NCI-H460 (cell line): ENCODE results near the gene MCCD1. TPM values are rescaled to one million over a fixed set of nuclear protein-coding genes. Genes with fewer than 3 reads are reported as not detected.
A peak's percentile ranks its signal among the peaks of the same experiment; 100 is the strongest.
"Not testable (repeated sequence)": the region's sequence is repeated elsewhere in the genome, so short reads cannot be mapped to it uniquely, and the experiment has no call there.

Experiments
- DNase-seq: peaks from one replicate; pipeline ENCODE4 v3.0.0-alpha.2; 2016; ENCODE audit warnings: low read depth; ENCODE audit errors: extremely low read depth
- polyA plus RNA-seq: library from polyadenylated mRNA; depleted of rRNA; stranded (reverse); fragments of >200 nt; gene quantifications from 2 replicates; pipeline ENCODE4 v1.2.3, GENCODE V29; 2014; cell fraction: nucleus; rRNA removed
- total RNA-seq: library from RNA; depleted of rRNA; stranded (reverse); fragments of >200 nt; shearing (Covaris generic); gene quantifications from 2 replicates; pipeline ENCODE4 v1.2.3, GENCODE V29; 2014; rRNA removed

MCCD1 gene
- total RNA-seq, result not detected in 2 replicates
- not detected in 2 replicates for polyA plus RNA-seq

- no peak for DNase-seq
Measured at GRCh38 chr6:31528821-31529328, at the start of gene MCCD1. Gene MCCD1, plus strand, starts transcription at chr6:31528962. Its CDS starts 53 bp downstream, at chr6:31529015.

- DNase-seq, result no peak
Measured at GRCh38 chr6:31479151-31479932, 49.4 kb upstream of the MCCD1 start.

- no peak for DNase-seq
Measured at GRCh38 chr6:31479933-31480535, 48.7 kb upstream of the MCCD1 start.

DNA sequence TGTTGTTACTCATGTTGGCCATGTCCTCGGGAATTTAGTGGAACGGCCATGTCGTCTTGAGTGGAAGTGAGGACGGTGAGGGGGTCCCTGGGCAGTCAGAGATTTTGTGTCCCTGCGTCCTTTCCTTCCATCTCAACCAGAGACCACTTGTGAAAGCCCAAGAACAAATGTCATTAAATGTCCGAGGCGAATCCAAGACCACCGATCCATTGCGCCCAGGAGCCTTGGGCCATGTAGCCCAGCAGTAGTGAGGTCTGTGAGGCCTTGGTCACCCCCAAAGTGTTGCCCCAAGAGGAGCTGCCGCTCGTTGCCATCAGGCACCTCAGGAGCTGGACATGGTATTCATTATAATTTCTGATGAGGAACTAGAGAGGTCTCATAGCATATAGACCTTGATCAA lies 48.2 kb upstream of the MCCD1 start:
- no peak for DNase-seq

- no peak for DNase-seq
Measured at GRCh38 chr6:31483392-31483791, 45.4 kb upstream of the MCCD1 start.

DNA sequence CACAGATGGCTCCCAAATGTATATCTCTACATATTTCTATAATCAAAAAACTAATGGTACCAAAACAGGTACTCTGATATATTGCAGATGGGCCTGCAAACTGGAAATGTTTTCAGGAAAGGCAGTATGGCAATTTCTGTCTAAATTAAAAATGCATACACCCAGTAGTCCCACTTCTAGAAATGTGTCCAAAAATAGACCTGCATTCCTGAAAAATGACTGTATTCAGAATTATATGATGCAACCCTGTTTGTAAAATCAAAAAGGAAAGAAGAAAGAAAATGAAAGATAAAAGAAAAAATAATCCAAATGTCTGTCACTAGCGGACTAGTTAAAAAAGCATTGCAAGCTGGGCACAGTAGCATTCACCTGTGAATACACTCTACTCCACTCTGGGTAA lies 43.7 kb upstream of the MCCD1 start:
- DNase-seq, result no peak

DNA sequence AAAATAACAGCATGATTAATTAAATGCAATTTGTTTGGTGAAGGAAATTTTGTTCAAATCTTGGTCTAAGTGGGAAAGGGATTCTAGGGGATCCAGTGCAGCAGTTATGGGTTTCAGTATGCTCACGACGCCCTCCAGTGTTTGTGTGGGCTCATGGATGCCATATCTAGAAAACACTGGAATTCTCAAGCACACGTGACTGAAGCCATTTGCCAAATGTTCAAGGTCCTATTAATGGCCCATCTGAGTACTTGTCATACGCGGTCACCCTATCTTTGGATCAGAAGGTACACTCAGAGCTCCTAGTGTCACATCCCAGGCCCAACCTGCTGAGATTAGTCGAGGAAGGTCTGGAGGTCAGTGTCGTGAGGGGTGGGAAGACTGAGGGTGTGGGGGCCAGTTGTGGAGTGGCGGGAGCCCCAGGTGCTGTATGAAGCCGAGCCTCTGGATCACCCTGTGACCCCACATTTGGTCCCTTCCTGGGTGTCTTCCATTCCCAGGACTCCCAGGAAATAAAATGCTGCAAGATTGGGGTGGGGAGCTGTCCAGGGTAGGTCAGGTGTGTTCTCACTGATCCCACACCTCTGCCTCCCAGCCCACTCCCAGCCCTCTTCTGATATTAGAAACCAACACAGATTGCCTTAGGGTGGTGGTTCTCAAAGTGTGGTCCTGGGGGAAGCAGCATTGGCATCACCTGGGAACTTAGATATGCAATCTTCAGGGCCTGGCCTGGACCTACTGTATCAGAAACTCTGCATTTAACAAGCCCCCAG lies 42.5 kb upstream of the MCCD1 start:
- not testable (repeated sequence) for DNase-seq

DNA sequence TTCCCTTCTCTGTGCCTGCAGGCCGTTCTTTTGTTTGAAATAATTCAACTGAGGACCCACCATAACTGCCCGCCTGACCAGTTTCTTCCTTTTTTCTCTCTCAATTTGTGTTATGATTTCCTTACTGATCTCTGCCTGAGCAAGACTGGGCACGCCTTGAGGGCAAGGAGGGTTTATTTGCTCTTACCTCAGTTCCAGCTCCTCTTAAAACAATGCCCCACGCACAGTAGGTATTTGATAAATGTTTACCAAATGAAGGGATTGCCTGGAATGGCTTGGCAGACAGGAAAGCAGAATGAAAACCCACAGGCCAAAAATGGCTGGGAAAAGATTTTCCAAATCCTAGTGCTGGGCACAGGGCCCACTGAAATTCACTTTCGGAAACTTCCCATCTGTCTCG lies 41.1 kb upstream of the MCCD1 start:
- DNase-seq, result not testable (repeated sequence)

DNA sequence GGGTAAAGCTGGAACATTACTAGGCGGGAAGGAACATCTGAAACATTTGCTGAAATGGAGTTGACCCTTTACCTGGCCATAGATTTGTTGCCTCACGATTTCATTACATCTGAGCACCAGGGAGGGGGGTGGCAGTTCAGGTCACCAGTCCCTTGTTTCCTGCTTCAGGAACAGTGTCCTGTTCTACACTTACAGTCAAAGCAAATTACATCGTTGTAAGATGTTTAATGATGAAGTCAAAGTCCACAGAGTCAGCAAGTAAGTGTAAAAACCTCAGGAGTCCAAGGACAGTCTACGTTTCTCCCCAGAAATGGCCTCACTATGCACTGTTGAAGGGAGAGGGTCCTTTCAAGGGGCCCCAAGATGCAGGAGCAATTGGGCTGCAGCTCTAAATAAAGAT lies 39.7 kb upstream of the MCCD1 start:
- no peak for DNase-seq

- DNase-seq, result no peak
Measured at GRCh38 chr6:31490115-31490873, 38.5 kb upstream of the MCCD1 start.

DNA sequence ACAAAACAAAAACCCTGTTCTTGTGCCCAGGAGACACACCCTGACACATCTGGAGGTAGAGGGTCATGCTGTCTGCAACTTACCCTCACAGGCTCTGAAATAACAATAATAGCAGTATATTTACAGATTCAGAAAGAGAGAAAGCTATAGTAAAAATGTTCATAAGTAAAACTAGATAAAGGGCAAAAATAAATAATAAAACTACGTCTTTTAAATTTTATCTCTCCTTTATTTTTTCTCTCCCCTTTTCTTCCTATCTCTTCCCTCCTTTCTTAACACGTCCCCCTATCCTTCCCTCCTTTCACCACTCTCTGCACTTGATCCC lies 35.2 kb upstream of the MCCD1 start:
- DNase-seq, result not testable (repeated sequence)

- peak; percentile 63 for DNase-seq
Measured at GRCh38 chr6:31493875-31494694, 34.7 kb upstream of the MCCD1 start.

DNA sequence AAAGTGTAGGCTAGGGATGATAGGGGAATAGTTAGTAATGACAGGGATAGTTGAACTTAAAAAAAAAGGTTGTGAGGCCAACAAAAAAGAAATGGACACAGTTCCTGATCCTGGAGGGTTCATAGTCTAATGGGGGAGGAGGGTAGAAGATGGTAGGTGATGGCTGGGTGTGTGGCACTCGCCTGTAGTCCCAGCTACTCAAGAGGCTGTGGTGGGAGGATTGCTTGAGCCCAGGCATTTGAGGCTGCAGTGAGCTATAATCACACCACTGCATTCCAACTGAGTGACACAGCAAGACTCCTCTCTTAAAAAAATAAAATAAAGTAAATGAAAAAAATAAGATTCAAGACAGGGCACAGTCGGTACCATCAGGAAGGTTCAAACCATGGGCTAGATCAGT lies 33.2 kb upstream of the MCCD1 start:
- no peak for DNase-seq

DNA sequence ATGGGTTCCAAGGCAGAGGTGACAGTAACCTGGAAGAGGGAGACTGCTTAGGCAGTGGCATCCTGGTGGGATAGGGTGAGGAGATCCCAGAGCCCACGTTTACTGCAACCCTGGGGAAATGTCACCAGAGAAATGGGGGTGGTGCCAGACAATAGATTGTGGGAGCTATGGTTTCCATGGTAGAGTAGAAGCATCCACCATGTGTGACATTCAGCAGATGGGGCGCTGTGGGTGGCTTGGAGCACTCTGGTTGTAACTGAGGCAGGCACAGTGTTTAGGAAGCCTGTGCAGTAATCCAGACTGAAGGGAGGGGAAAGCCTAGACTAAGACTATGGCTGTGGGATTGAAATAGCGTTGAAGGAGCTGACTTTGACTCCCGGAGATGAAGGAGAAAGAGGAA lies 31.9 kb upstream of the MCCD1 start:
- DNase-seq, result not testable (repeated sequence)

GRCh38 chr6:31497531-31498476 lies 31.0 kb upstream of the MCCD1 start, which contains the start of gene MICB:
Gene MICB, plus strand, starts transcription at chr6:31498145. Its CDS starts 49 bp downstream, at chr6:31498194.
- peak; percentile 23 for DNase-seq

DNA sequence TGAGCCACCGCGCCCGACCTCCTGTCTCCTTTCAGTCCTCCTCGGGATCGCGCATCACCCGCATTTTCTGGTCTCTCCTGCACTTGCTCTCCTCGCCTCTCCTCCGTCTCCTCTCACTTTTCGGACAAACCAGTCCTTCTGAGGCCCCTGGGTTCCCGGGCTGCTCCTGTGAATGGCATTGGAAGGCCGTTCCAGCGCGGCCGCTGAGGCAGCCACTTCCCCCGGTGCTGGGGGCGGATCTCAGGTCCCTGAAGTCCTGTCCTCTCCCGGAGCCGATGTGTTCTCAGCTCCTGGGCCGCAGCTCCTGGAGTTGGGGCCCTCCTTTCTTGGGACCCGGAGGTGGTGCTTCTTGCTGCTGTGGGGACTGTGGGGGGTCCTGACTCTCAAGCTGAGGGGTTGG lies 30.0 kb upstream of the MCCD1 start:
- DNase-seq, result no peak

- not testable (repeated sequence) for DNase-seq
Measured at GRCh38 chr6:31499648-31500047, 29.1 kb upstream of the MCCD1 start.

GRCh38 chr6:31502586-31502985 lies 26.2 kb upstream of the MCCD1 start:
- DNase-seq, result no peak
